Colonic mucosa (tissue), 4 donors: ENCODE results near the gene RPTN. TPM values are rescaled to one million over a fixed set of nuclear protein-coding genes. Genes with fewer than 3 reads are reported as not detected.

Experiments
- DNase-seq: peaks from one replicate; pipeline ENCODE4 v3.0.0-alpha.2; 2020
- H3K27ac ChIP-seq: fragments of 200-600 bp; one replicate; pipeline ENCODE4 v1.8.0; 2021
- H3K27me3 ChIP-seq: fragments of 200-600 bp; one replicate; pipeline ENCODE4 v1.8.0; 2021
- H3K36me3 ChIP-seq: fragments of 200-600 bp; one replicate; pipeline ENCODE4 v1.8.0; 2021
- H3K4me1 ChIP-seq: fragments of 200-600 bp; one replicate; pipeline ENCODE4 v1.8.0; 2021; ENCODE audit warnings: mild to moderate bottlenecking
- H3K4me3 ChIP-seq: fragments of 200-600 bp; one replicate; pipeline ENCODE4 v1.8.0; 2021
- H3K9ac ChIP-seq, 2 donors: one replicate each; pipeline ENCODE4 v1.7.0; 2013; ENCODE audit warnings: control low read depth in 2 of 2, low read depth in 2 of 2, low read length in 2 of 2
- H3K9me3 ChIP-seq: fragments of 200-600 bp; one replicate; pipeline ENCODE4 v1.8.0; 2021
- intact Hi-C: fragments of 100-400 bp; cut with DNase I; formaldehyde crosslinking; loops from one replicate; pipeline ENCODE4 v1.14.1; 2022
- total RNA-seq, 2 donors: library from RNA; stranded (reverse); fragmentation: NEBNext Ultra II Directional in 1 of 2; extraction: Animal tissue kit (Norgen Biotek cat#: 25700) in 1 of 2; gene quantifications; one replicate each; pipeline ENCODE4 v1.2.1, GENCODE V29; 2021
- TF ChIP-seq, protein P1 (sequence below): fragments of 200-600 bp; IDR thresholded peaks from one replicate; pipeline ENCODE4 v1.8.0; 2022; ENCODE audit warnings: antibody characterized with exemption, mild to moderate bottlenecking
- donor health status: healthy.
- donor health status: DM: no; HTN: no; CAD: no.
- donor health status: DM: no; HTN: no; CAD: no.

Gene RPTN
- total RNA-seq, 2 donors from 2014 or later = not detected

DNA sequence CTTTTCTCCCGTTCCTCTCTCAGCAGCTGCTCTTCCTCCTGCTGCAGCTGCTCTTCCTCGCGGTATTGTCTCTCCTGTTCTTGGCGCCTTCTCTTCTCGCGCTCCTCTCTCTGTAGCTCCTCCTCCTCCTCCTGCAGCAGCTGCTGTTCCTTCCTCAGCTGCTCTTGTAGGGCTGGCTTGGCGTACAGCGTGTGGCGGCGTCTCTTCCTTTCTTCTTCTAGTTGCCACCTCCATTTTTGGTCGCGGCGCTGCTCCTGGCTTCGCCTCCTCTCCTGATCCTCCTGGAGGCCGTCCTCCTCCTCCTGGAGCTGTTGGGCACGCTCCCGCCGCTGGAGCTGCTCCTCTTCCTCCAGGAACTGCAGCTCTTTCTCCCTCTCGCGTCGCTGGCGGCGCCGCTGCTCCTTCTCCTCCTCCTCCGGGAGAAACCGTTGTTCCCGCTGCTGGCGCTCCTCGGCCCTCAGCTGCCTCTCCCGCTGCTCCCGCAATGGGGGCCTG is 48.6 kb downstream of the RPTN start:
- peak; percentile 28 for DNase-seq
- Histone ChIP-seq H3K9ac (no peak overlapping the region), H3K36me3 (no peaks in the 10 kb centered on the region), H3K27me3 (peaks cover 94% of the 10 kb centered on the region), H3K4me1 (peaks cover 15% of the 10 kb centered on the region), H3K4me3 (peak overlapping the region; percentile 38), H3K27ac (no peak overlapping the region), H3K9me3 (no peaks in the 10 kb centered on the region)
- TF ChIP-seq, protein P1, sequence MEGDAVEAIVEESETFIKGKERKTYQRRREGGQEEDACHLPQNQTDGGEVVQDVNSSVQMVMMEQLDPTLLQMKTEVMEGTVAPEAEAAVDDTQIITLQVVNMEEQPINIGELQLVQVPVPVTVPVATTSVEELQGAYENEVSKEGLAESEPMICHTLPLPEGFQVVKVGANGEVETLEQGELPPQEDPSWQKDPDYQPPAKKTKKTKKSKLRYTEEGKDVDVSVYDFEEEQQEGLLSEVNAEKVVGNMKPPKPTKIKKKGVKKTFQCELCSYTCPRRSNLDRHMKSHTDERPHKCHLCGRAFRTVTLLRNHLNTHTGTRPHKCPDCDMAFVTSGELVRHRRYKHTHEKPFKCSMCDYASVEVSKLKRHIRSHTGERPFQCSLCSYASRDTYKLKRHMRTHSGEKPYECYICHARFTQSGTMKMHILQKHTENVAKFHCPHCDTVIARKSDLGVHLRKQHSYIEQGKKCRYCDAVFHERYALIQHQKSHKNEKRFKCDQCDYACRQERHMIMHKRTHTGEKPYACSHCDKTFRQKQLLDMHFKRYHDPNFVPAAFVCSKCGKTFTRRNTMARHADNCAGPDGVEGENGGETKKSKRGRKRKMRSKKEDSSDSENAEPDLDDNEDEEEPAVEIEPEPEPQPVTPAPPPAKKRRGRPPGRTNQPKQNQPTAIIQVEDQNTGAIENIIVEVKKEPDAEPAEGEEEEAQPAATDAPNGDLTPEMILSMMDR = no peak
- intact Hi-C loops = no loop called here

DNA sequence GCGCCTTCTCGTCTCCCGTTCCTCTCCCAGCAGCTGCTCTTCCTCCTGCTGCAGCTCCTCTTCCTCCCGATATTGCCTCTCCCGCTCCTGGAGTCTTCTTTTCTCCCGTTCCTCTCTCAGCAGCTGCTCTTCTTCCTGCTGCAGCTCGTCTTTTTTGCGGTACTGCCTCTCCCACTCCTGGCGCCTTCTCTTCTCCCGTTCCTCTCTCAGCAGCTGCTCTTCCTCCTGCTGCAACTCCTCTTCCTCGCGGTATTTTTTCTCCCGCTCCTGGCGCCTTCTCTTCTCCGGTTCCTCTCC is 49.1 kb downstream of the RPTN start:
- peaks cover 15% of the 10 kb centered on the region for H3K4me1 ChIP-seq
- peak overlapping the region; percentile 38 for H3K4me3 ChIP-seq
- H3K36me3 ChIP-seq = no peaks in the 10 kb centered on the region
- TF ChIP-seq, protein P1 = no peak
- H3K27me3 ChIP-seq = peaks cover 98% of the 10 kb centered on the region
- intact Hi-C loops = no loop called here
- no peak overlapping the region for H3K27ac ChIP-seq
- DNase-seq = no peak
- no peaks in the 10 kb centered on the region for H3K9me3 ChIP-seq
- H3K9ac ChIP-seq = no peak overlapping the region

DNA sequence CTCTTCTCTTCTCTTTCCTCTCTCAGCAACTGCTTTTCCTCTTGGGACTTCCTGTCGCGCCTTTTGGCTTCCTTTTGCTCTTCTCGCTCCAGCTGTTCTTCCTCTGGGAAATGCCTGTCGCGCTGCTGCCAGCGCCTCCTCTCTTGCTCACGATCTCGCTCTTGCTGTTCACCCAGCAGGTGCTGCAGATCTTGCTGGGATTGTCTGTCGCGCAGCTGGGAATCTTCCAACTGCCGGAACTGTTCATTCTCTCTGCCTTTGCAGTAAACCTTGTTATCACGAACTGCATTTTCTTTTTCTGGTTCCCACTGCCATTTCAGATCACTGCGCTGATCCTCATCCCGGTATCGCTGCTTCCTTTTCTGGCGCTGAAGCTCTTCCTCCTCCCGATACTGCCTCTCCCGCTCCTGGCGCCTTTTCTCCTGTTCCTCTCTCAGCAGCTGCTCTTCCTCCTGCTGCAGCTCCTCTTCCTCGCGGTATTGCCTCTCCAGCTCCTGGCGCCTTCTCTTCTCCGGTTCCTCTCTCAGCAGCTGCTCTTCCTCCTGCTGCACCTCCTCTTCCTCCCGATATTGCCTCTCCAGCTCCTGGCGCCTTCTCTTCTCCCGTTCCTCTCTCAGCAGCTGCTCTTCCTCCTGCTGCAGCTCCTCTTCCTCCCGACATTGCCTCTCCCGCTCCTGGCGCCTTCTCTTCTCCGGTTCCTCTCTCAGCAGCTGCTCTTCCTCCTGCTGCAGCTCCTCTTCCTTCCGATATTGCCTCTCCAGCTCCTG is 49.6 kb downstream of the RPTN start:
- intact Hi-C loops = no loop called here
- Histone ChIP-seq H3K9ac (no peak overlapping the region), H3K36me3 (no peaks in the 10 kb centered on the region), H3K27ac (no peak overlapping the region), H3K4me3 (no peak overlapping the region), H3K27me3 (peaks cover 97% of the 10 kb centered on the region), H3K4me1 (peaks cover 15% of the 10 kb centered on the region), H3K9me3 (no peaks in the 10 kb centered on the region)
- TF ChIP-seq, protein P1 = no peak
- DNase-seq = peak; percentile 18

DNA sequence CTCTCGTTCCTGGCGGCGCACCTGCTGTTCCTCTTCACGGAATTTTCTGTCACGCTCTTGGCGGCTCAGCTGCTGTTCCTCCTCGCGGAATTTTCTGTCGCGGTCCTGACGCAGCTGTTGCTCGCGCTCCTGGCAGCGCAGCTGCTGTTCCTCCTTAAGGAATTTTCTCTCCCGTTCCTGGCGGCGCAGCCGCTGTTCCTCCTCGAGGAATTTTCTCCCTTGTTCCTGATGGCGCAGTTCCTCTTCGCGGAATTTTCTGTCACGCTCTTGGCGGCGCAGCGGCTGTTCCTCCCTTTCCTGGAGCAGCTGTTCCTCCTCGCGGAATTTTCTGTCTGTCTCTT is 50.2 kb downstream of the RPTN start:
- Histone ChIP-seq H3K9me3 (no peaks in the 10 kb centered on the region), H3K36me3 (no peaks in the 10 kb centered on the region), H3K27ac (no peak overlapping the region), H3K9ac (no peak overlapping the region), H3K4me1 (peaks cover 15% of the 10 kb centered on the region), H3K4me3 (peak overlapping the region; percentile 25), H3K27me3 (peaks cover 91% of the 10 kb centered on the region)
- peak; percentile 20 for DNase-seq
- TF ChIP-seq, protein P1 = no peak
- intact Hi-C loops = no loop called here

DNA sequence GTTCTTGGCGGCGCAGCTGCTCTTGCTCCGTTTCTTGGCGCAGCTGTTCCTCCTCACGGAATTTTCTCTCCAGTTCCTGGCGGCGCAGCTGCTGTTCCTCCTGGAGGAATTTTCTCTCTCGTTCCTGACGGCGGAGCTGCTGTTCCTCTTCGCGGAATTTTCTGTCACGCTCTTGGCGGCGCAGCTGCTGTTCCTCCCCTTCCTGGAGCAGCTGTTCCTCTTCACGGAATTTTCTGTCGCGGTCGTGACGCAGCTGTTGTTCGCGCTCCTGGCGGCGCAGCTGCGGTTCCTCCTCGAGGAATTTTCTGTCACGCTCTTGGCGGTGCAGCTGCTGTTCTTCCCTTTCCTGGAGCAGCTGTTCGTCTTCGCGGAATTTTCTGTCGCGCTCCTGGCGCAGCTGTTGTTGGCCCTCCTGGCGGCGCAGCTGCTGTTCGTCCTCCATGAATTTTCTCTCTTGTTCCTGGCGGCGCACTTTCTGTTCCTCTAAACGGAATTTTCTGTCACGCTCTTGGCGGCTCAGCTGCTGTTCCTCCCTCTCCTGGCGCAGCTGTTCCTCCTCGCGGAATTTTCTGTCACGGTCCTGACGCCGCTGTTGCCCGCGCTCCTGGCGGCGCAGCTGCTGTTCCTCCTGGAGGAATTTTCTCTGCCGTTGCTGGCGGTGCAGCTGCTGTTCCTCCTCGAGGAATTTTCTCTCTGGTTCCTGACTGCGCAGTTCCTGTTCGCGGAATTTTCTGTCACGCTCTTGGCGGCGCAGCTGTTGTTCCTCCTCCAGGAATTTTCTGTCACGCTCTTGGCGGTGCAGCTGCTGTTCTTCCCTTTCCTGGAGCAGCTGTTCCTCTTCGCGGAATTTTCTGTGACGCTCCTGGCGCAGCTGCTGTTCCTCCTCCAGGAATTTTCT is 50.8 kb downstream of the RPTN start:
- peak overlapping the region; percentile 25 for H3K4me3 ChIP-seq

More for the DNA sequence above, 50.8 kb downstream of the RPTN start:
- peaks cover 85% of the 10 kb centered on the region for H3K27me3 ChIP-seq
- intact Hi-C loops = no loop called here
- peaks cover 15% of the 10 kb centered on the region for H3K4me1 ChIP-seq
- DNase-seq = peak; percentile 44
- H3K9ac ChIP-seq = no peak overlapping the region
- no peaks in the 10 kb centered on the region for H3K9me3 ChIP-seq
- H3K27ac ChIP-seq = no peak overlapping the region
- TF ChIP-seq, protein P1 = no peak
- H3K36me3 ChIP-seq = no peaks in the 10 kb centered on the region
